ENCODE results near the gene KDSR.

GRCh38 chr18:63317982-63318888 is 48.8 kb downstream of the KDSR start:
- TF ChIP-seq CTCF (IDR thresholded peaks at IDR 0.05) (no peak), ZFX (IDR thresholded peaks at IDR 0.05; ENCODE audit: borderline replicate concordance) (no peak)

Data from 22Rv1 (cell line).